G401 (cell line): ENCODE data around the gene TMEM50A. TPM values are rescaled to one million over a fixed set of nuclear protein-coding genes. Genes with fewer than 3 reads are reported as not detected.
"Not testable (repeated sequence)": the region's sequence is repeated elsewhere in the genome, so short reads cannot be mapped to it uniquely, and the experiment has no call there.

Source experiments
- DNase-seq: peaks from one replicate; pipeline ENCODE4 v3.0.0-alpha.2; 2015; ENCODE audit warnings: low spot score
- in situ Hi-C: cut with HindIII; loops from 2 replicates; pipeline ENCODE4 v1.10.0; 2016; ENCODE audit warnings: low sequenced_read_pairs, mixed read lengths
- total RNA-seq: library from RNA; depleted of rRNA; stranded (reverse); fragments of >200 nt; shearing (Covaris generic); gene quantifications from 2 replicates; pipeline ENCODE4 v1.2.3, GENCODE V29; 2014

The TMEM50A gene
- total RNA-seq, 1 experiment from 2014 or later = 57.8 TPM

DNA sequence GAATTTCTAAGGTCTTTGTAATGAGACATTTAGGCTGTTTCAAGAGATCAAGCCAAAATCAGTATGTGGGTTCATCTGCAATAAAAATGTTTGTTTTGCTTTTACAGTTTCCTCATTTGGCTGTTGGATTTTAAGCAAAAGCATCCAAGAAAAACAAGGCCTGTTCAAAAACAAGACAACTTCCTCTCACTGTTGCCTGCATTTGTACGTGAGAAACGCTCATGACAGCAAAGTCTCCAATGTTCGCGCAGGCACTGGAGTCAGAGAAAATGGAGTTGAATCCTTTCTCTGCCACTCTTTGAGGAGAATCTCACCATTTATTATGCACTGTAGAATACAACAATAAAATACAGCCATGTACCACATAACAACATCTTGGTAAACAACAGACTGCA lies 9.3 kb upstream of the TMEM50A start:
- in situ Hi-C loops, DNase-seq: not testable (repeated sequence)

DNA sequence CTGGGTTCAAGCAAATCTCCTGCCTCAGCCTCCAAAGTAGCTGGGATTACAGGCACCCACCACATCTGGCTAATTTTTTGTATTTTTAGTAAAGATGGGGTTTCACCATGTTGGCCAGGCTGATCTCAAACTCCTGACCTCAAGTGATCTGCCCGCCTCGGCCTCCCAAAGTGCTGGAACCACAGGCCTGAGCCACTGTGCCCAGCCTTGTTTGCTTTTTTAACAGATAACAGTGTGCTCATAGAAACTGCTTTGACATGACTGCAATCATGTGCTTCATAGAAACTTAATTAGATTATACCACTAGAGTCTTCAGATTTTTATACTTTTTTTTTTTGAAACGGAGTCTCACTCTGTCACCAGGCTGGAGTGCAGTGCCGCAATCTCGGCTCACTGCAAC lies 8.8 kb upstream of the TMEM50A start:
- DNase-seq, in situ Hi-C loops: not testable (repeated sequence)

GRCh38 chr1:25329950-25330349 lies 8.2 kb upstream of the TMEM50A start:
- DNase-seq, in situ Hi-C loops: not testable (repeated sequence)

DNA sequence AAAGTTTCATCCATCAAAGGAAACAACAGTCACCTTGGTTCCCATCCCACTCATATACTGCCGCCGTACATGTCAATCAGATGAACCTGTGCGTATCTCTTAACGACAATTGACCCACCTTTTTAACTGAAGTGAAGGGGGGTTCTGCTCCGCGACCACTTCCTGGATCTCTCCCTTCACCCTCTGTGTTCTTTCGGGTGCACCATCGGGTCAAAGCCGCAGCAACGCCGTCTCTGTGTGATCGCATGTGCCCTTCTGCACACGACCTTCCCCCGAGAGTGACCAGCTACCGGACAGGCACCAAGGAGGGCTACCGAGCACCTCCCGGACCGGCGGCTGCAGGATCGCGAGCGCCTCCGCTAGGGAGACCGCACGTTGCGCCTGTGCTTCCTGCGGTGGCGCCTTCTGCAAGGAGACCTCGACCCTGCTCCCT lies 1.2 kb upstream of the TMEM50A start:
- in situ Hi-C loops = not testable (repeated sequence)
- peak; percentile 27 for DNase-seq

DNA sequence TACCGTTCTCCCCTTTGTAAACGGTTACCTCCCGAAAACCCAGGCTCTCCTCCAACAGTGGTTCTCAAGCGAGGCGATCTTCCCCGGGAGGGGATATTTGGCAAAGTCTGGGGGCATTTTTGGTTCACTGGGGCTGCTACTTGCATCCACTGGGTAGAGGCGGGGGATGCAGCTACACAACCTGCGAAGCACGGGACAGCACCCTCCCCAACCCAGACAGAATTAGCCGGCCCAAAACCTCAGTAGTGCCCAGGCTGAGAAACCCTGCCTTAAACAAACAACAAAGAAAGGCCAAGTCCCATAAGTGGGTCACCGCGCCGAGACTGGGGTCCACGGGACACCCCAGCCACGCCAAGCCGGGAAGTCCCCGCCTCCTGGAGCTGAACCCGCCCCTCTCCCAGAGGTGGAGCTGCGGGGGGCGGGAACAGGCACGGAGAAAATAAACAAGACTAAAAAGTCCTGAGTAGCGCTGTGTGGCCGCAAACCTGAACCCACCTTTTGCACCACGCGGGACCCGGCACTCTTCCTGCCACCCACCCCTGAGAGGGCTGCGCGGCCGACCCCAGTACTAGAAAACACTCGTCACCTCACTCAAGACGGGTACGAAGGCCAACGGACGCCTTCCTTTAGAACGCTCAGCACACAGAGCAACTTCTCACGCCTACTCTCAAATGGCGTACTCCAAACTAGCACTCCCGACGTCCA lies 499 bp upstream of the TMEM50A start:
- in situ Hi-C loops = not testable (repeated sequence)

DNA sequence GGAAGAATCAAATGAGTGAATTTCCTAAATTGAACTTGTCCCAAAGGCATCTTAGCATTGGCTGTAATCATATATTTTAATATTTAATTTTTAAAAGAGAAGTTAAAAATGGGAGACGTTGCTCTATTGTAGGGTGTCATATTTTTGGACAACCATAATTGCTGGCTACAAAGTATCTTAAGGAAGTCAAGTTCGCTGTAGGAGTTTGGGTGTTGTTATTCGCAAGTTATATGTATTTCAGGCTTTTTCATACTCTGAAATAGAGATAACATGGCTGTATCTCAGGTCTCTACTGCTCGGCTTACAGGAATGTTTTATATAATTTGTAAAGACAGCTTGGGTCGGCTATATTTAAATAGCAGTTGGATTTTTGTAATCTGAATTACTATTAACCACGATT lies 852 bp downstream of the TMEM50A start:
- peak; percentile 10 for DNase-seq
- in situ Hi-C loops = no loop called here

More for the DNA sequence above, 499 bp upstream of the TMEM50A start:
- DNase-seq = not testable (repeated sequence)

DNA sequence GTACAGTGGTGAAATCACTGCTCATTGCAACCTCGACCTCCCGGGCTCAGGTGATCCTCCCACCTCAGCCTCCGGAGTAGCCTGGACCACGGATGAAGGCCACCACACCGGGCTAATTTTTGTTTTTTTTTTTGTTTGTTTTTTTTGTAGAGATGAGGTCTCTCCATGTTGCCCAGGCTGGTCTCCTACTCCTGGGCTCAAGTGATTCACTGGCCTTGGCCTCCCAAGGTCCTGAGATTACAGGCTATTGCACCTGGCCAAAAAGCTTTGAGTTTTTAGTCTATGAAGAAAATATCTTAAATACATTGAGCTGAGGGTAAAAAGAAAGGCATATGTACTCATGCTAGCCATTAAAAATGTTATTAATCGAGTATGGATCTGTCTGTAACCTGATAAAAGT lies 3.6 kb downstream of the TMEM50A start:
- in situ Hi-C loops = no loop called here
- no peak for DNase-seq

- in situ Hi-C loops = no loop called here
These were observed 4.7 kb downstream of the TMEM50A start for GRCh38 chr1:25342846-25343245.

GRCh38 chr1:25343872-25344271 lies 5.7 kb downstream of the TMEM50A start:
- no peak for DNase-seq
- in situ Hi-C loops = no loop called here

More at GRCh38 chr1:25342846-25343245, 4.7 kb downstream of the TMEM50A start:
- DNase-seq = no peak

GRCh38 chr1:25347556-25347955 lies 9.4 kb downstream of the TMEM50A start:
- in situ Hi-C loops = no loop called here
- DNase-seq = no peak

GRCh38 chr1:25349606-25350005 lies 11.5 kb downstream of the TMEM50A start:
- DNase-seq = no peak
- in situ Hi-C loops = no loop called here

DNA sequence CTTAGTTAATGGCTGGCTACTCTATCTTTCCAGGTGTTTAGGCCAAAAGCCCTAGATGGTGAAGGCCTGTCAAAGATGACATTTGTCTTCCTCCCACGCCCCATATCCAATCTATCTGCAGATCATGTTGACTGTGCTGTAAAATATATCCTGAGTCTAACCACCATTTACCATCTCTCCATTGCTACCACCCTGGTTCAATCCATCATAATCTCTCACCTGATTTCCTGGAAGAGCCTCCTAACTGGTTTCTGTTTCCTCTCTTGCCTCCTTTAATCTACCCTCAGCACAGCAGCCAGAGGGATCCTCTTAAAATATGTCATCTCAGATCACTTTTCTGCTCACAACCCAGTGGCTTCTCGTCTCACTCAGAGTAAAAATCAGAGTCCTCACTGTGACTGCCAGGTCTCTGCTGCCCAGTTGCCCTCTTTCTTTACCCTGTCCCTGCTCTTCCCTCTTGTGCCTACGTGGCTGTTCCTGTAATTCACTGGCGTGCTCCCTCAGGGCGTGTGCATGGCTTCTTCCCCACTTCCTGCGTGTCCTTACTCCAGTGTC lies 17.8 kb downstream of the TMEM50A start:
- in situ Hi-C loops = no loop called here

GRCh38 chr1:25356441-25356840 lies 18.3 kb downstream of the TMEM50A start:
- in situ Hi-C loops = no loop called here
- no peak for DNase-seq

More for the DNA sequence above, 17.8 kb downstream of the TMEM50A start:
- DNase-seq = no peak

GRCh38 chr1:25356848-25357247 lies 18.7 kb downstream of the TMEM50A start:
- no peak for DNase-seq
- in situ Hi-C loops = no loop called here

DNA sequence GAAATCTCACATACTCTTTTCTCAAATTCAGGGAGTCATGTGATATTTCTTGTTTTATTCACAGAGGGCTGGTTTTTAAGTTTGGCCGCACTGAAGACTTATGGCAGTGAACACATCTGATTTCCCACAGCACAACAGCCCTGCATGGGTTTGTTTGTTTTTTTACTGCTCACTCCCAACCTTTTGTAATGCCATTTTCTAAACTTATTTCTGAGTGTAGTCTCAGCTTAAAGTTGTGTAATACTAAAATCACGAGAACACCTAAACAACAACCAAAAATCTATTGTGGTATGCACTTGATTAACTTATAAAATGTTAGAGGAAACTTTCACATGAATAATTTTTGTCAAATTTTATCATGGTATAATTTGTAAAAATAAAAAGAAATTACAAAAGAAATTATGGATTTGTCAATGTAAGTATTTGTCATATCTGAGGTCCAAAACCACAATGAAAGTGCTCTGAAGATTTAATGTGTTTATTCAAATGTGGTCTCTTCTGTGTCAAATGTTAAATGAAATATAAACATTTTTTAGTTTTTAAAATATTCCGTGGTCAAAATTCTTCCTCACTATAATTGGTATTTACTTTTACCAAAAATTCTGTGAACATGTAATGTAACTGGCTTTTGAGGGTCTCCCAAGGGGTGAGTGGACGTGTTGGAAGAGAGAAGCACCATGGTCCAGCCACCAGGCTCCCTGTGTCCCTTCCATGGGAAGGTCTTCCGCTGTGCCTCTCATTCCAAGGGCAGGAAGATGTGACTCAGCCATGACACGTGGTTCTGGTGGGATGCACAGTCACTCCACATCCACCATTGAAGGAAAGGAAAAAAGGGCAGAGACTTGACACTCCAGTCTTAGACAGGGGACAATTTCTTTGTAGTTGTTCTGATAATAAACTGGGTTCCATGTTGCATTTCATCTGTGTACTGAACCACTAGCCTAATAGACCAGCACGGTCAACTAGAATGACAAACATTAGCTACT lies 22.8 kb downstream of the TMEM50A start:
- no peak for DNase-seq
- in situ Hi-C loops = no loop called here

- no peak for DNase-seq
- in situ Hi-C loops = no loop called here
These were observed 23.8 kb downstream of the TMEM50A start for GRCh38 chr1:25361901-25362300.

DNA sequence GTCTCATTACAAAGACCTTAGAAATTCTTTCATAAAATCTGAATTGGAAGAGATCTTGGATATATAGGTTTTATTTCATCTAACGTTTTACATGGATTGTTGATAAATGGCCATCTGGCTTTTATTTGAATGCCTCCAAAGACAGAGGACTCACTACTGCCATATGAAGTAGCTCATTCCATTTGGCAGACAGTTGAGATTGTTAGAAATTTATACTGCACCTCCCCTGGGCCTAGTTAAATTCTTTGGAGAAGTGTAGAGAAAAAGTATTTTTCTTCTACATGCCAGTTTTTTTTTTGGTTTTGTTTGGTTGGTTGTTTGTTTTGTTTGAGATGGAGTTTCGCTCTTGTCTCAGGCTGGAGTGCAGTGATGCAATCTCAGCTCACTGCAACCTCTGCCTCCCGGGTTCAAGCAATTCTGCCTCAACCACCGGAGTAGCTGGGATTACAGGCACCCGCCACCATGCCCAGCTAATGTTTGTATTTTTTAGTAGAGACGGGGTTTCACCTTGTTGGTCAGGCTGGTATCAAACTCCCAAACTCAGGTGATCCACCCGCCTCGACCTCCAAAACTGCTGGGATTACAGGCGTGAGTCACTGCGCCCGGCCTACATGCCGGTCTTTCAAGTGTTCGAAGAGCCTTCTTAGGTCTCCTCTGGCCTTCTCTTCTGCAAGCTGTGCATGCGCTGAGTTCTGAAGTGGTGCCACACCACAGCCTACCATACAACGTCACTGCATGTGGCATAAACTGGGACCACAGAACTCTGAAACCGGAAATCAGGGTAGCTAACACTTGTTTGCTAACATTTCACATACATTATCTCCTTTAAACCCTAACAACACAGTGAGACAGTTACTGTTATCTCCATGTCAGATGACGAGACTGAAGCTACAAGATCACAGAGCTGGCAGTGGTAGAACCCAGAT lies 24.8 kb downstream of the TMEM50A start:
- DNase-seq, in situ Hi-C loops: not testable (repeated sequence)

- no peak for DNase-seq
- in situ Hi-C loops = no loop called here
These were observed 31.1 kb downstream of the TMEM50A start for GRCh38 chr1:25369241-25369640.
